CD4-positive, alpha-beta T cell (primary cell): ENCODE data around the gene PIK3R1. TPM values are rescaled to one million over a fixed set of nuclear protein-coding genes. Genes with fewer than 3 reads are reported as not detected.

Experiments used
- ATAC-seq: fragments of 200-7000 bp; cut with Tn5 transposase; one replicate; pipeline ENCODE4 v1.10.0; 2022; ENCODE audit warnings: mild to moderate bottlenecking; ENCODE audit not compliant: poor library complexity
- CTCF ChIA-PET: fragments of 350-600 bp; sonication (Branson Sonifier 250); formaldehyde crosslinking; loops from one replicate; lab custom pipeline; 2021; ENCODE audit warnings: antibody characterized with exemption, inconsistent platforms; lab: Charles Lee
- POLR2A ChIA-PET: fragments of 350-600 bp; sonication (Branson Sonifier 250); formaldehyde crosslinking; loops from one replicate; lab custom pipeline; 2021; ENCODE audit warnings: antibody characterized with exemption, inconsistent platforms; lab: Charles Lee
- DNase-seq, 14 experiments: peaks; one replicate each; pipeline ENCODE4 v3.0.0-alpha.2; 2013 to 2020; ENCODE audit warnings: mixed read lengths in 2 of 14
- H3K27ac ChIP-seq, 2 donors: one replicate each; pipeline versions ENCODE4 v1.5.1 to v1.7.0; 2013; ENCODE audit warnings: low read length in 2 of 2, low read depth in 1 of 2, mild to moderate bottlenecking in 1 of 2
- H3K27me3 ChIP-seq, 2 experiments: 1 replicate in 1 of 2; 2 replicates in 1 of 2; pipeline versions ENCODE4 v1.6.1 to v1.7.0; 2013; ENCODE audit warnings: low read length in 2 of 2, control low read depth in 1 of 2, mild to moderate bottlenecking in 1 of 2, moderate library complexity in 1 of 2; ENCODE audit not compliant: insufficient read depth in 2 of 2, control insufficient read depth in 1 of 2
- H3K36me3 ChIP-seq: one replicate; pipeline ENCODE4 v1.6.1; 2013; ENCODE audit warnings: low read length, control low read depth; ENCODE audit not compliant: insufficient read depth
- H3K4me1 ChIP-seq: one replicate; pipeline ENCODE4 v1.6.1; 2013; ENCODE audit warnings: low read length, control low read depth; ENCODE audit not compliant: insufficient read depth
- H3K4me3 ChIP-seq: one replicate; pipeline ENCODE4 v1.5.1; 2013; ENCODE audit warnings: mild to moderate bottlenecking, low read length, moderate library complexity
- H3K9me3 ChIP-seq, 2 experiments: 1 replicate in 1 of 2; 2 replicates in 1 of 2; pipeline versions ENCODE4 v1.6.1 to v1.7.0; 2013; ENCODE audit warnings: low read length in 2 of 2, mild to moderate bottlenecking in 2 of 2, control low read depth in 1 of 2, moderate library complexity in 1 of 2; ENCODE audit not compliant: control insufficient read depth in 1 of 2, insufficient read depth in 1 of 2
- H3K27ac Mint-ChIP-seq: one replicate; pipeline ENCODE4 v1.8.0; 2020; ENCODE audit warnings: mixed read lengths
- H3K27me3 Mint-ChIP-seq: one replicate; pipeline ENCODE4 v1.8.0; 2021; ENCODE audit warnings: mixed read lengths
- H3K36me3 Mint-ChIP-seq: one replicate; pipeline ENCODE4 v1.8.0; 2021; ENCODE audit warnings: low read depth, mixed read lengths
- H3K4me1 Mint-ChIP-seq: one replicate; pipeline ENCODE4 v1.8.0; 2021; ENCODE audit warnings: low read depth, mixed read lengths
- H3K4me3 Mint-ChIP-seq: one replicate; pipeline ENCODE4 v1.8.0; 2020; ENCODE audit warnings: mild to moderate bottlenecking, mixed read lengths
- H3K9me3 Mint-ChIP-seq: one replicate; pipeline ENCODE4 v1.8.0; 2020; ENCODE audit warnings: mixed read lengths
- CTCF ChIP-seq: fragments of 200-600 bp; IDR thresholded peaks from one replicate; pipeline ENCODE4 v1.8.0; 2022; ENCODE audit warnings: antibody characterized with exemption, mild to moderate bottlenecking
- intact Hi-C, 2 experiments: fragments of 100-400 bp; cut with DNase I in 1 of 2; cut with micrococcal nuclease in 1 of 2; formaldehyde crosslinking; loops; one replicate each; pipeline versions ENCODE4 v1.15.1 to v1.9.0; 2023 to 2025; cut with DNase I, micrococcal nuclease
- total RNA-seq, 174 experiments: library from RNA in 2 of 174; stranded (reverse) in 2 of 174; gene quantifications; one replicate each; pipeline ENCODE4 v1.2.3 and lab custom pipeline; 2021 to 2026

The PIK3R1 gene
- total RNA-seq, 2 experiments from 2014 or later = 455 to 459 TPM

- DNase-seq (no peak), ATAC-seq (no peak)
- Histone ChIP-seq H3K4me1 (peaks cover 41% of the 10 kb centered on the region), H3K36me3 (peaks cover 11% of the 10 kb centered on the region), H3K27ac (no peak overlapping the region), H3K27me3 (no peaks in the 10 kb centered on the region), H3K4me3 (no peak overlapping the region), H3K9me3 (peaks cover 4 to 9% of the 10 kb centered on the region in 2 experiments)
- CTCF ChIA-PET = interaction anchor here (2.6 kb wide), 1 partner anchor 31 kb away, joined by 11 read pairs; no protein-coding TSS in a partner anchor
- no peak for TF ChIP-seq CTCF
- POLR2A ChIA-PET = no interaction called here
- H3K4me3 Mint-ChIP-seq = no peak overlapping the region
- no peaks in the 10 kb centered on the region for H3K9me3 Mint-ChIP-seq
- peaks cover 90% of the 10 kb centered on the region for H3K4me1 Mint-ChIP-seq
- no peak overlapping the region for H3K27ac Mint-ChIP-seq
- intact Hi-C loops = no loop called here
- peaks cover 50% of the 10 kb centered on the region for H3K36me3 Mint-ChIP-seq
- no peaks in the 10 kb centered on the region for H3K27me3 Mint-ChIP-seq
Observed at GRCh38 chr5:68220914-68221313, 5.4 kb downstream of the PIK3R1 start.

GRCh38 chr5:68221488-68221887, 5.9 kb downstream of the PIK3R1 start:
- H3K4me1 ChIP-seq = peaks cover 45% of the 10 kb centered on the region

GRCh38 chr5:68222310-68222709, 6.8 kb downstream of the PIK3R1 start:
- ChIA-PET CTCF (interaction anchor here (1.0 to 1.1 kb wide), 2 partner anchors 9 to 871 kb away, joined by 3 to 4 read pairs; partner anchors contain the start of gene SLC30A5), POLR2A (interaction anchor here (0.7 kb wide), 1 partner anchor 83 kb away, joined by 3 read pairs; no protein-coding TSS in a partner anchor)
- peaks cover 25% of the 10 kb centered on the region for H3K36me3 ChIP-seq
- peaks cover 96% of the 10 kb centered on the region for H3K4me1 Mint-ChIP-seq
- H3K36me3 Mint-ChIP-seq = peaks cover 55% of the 10 kb centered on the region
- TF ChIP-seq CTCF = no peak
- DNase-seq = no peak
- intact Hi-C loops = no loop called here
- H3K9me3 Mint-ChIP-seq = no peaks in the 10 kb centered on the region
- peaks cover 4 to 9% of the 10 kb centered on the region in 2 experiments for H3K9me3 ChIP-seq
- no peak overlapping the region for H3K27ac ChIP-seq
- no peak overlapping the region for H3K4me3 ChIP-seq
- peaks cover 45% of the 10 kb centered on the region for H3K4me1 ChIP-seq
- H3K27ac Mint-ChIP-seq = no peak overlapping the region
- no peak for ATAC-seq
- no peak overlapping the region for H3K4me3 Mint-ChIP-seq
- H3K27me3 ChIP-seq = no peaks in the 10 kb centered on the region
- H3K27me3 Mint-ChIP-seq = no peaks in the 10 kb centered on the region

More at GRCh38 chr5:68221488-68221887, 5.9 kb downstream of the PIK3R1 start:
- POLR2A ChIA-PET = no interaction called here
- peaks cover 95% of the 10 kb centered on the region for H3K4me1 Mint-ChIP-seq
- H3K9me3 Mint-ChIP-seq = no peaks in the 10 kb centered on the region
- intact Hi-C loops = no loop called here
- Histone ChIP-seq H3K4me3 (no peak overlapping the region), H3K27ac (no peak overlapping the region), H3K27me3 (no peaks in the 10 kb centered on the region), H3K9me3 (peaks cover 4 to 9% of the 10 kb centered on the region in 2 experiments), H3K36me3 (peaks cover 17% of the 10 kb centered on the region)
- no peak overlapping the region for H3K27ac Mint-ChIP-seq
- no peak for TF ChIP-seq CTCF
- ATAC-seq (no peak), DNase-seq (no peak)
- no peak overlapping the region for H3K4me3 Mint-ChIP-seq
- H3K36me3 Mint-ChIP-seq = peaks cover 54% of the 10 kb centered on the region
- no peaks in the 10 kb centered on the region for H3K27me3 Mint-ChIP-seq
- CTCF ChIA-PET = interaction anchor here (1.0 kb wide), 1 partner anchor 872 kb away, joined by 4 read pairs; the partner anchor contains the start of gene SLC30A5
